ENCODE data around the gene SLC35E2B.

SLC35E2B gene

GRCh38 chr1:1621173-1622009 is 71.2 kb downstream of the SLC35E2B start:
- Mint-ChIP-seq H3K4me3 (no peak overlapping the region), H3K27ac (no peak overlapping the region), H3K9me3 (no peaks in the 10 kb centered on the region), H3K36me3 (ENCODE audit: low read depth) (peaks cover 10% of the 10 kb centered on the region), H3K27me3 (no peaks in the 10 kb centered on the region), H3K4me1 (ENCODE audit: low read depth) (peaks cover 14% of the 10 kb centered on the region)
- DNase-seq, result no peak

DNA sequence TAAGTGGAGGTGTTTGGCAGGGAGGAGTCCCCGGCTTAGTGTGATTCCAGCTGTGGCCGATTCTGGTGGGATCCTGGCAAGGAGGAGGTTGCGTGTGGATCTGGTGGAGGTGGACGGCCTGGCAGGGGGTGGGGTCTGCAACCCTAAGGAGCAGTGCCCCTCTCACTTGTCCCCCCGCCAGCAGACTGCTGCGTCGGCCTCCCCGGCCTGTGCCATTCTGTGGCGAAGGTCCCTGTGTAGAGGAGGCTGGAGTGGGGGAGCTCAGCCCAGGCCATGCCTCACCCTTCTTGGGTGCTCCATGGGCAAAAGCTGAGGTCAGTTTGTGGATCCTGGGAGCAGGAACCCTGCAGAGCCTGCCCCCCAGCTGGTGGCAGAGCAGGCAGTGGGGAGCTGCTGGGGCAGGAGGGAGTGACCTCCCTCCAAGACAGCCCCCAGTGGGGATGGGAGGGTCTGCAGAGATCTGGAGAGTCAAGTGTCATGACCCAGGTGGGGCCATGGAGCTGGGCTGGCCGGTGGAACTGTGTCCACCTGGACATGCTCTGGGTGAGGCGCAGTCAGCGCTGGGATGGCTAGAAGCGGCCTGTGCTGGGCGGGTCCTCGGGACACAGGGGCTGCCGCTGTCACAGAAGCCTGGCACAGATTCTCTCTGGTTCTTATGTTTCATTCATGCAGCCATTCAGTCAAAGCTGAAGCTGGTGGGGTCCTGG is 72.0 kb downstream of the SLC35E2B start:
- peaks cover 14% of the 10 kb centered on the region for H3K4me1 Mint-ChIP-seq (ENCODE audit: low read depth)
- no peak for DNase-seq
- H3K27me3 Mint-ChIP-seq, result no peaks in the 10 kb centered on the region
- H3K4me3 Mint-ChIP-seq, result no peak overlapping the region
- H3K27ac Mint-ChIP-seq, result no peak overlapping the region
- H3K9me3 Mint-ChIP-seq, result no peaks in the 10 kb centered on the region
- H3K36me3 Mint-ChIP-seq (ENCODE audit: low read depth), result peaks cover 10% of the 10 kb centered on the region

DNA sequence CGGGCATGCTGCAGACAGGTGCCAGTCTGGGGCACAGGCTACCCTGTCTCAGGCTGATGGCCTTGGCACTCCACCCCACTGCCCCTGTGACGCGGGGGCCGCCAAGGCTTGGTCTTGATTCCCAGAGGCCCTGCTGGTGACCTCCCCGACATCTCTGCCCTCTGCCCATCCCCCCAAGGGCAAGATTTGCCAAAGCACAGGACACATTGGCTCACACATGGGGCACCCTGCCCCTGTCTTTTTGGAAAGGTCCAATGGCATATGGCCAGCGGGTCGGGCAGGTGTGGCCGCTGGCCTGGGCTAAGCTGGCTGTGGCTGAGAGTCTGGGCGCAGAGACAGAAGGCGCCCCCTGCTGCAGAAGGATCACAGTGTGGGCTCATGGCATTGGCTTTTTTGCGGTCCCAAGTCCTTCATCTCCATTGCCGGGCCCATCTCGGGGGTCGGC is 72.7 kb downstream of the SLC35E2B start:
- Mint-ChIP-seq H3K4me3 (no peak overlapping the region), H3K36me3 (ENCODE audit: low read depth) (peaks cover 11% of the 10 kb centered on the region), H3K9me3 (no peaks in the 10 kb centered on the region), H3K27ac (no peak overlapping the region), H3K4me1 (ENCODE audit: low read depth) (peaks cover 16% of the 10 kb centered on the region), H3K27me3 (no peaks in the 10 kb centered on the region)
- no peak for DNase-seq

- Mint-ChIP-seq H3K36me3 (ENCODE audit: low read depth) (peaks cover 25% of the 10 kb centered on the region), H3K9me3 (no peaks in the 10 kb centered on the region), H3K27me3 (no peaks in the 10 kb centered on the region), H3K4me1 (ENCODE audit: low read depth) (peaks cover 30% of the 10 kb centered on the region), H3K4me3 (no peak overlapping the region), H3K27ac (no peak overlapping the region)
- DNase-seq, result no peak
These were observed 74.1 kb downstream of the SLC35E2B start for GRCh38 chr1:1618396-1619068.

DNA sequence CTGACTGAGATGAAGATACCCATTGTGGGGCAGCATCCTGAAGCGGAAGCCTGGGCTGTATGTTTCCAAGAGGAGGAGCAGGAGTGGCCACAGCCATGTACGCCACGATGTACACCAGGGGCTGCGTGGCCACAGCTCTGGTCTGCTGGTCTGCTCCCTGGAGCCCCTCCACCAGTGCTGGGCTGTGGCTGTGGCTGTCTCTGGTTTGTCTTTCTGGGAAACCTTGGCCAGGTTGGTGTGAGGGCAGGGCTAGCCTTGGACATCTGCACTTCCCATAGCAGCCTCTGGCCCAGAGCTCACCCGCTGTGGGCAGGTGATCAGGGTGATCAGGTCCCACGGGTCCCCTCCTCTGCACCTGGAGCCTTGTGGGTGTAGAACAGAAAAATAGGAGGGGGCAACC is 74.7 kb downstream of the SLC35E2B start:
- H3K4me1 Mint-ChIP-seq (ENCODE audit: low read depth), result peaks cover 31% of the 10 kb centered on the region
- no peaks in the 10 kb centered on the region for H3K9me3 Mint-ChIP-seq
- H3K27me3 Mint-ChIP-seq, result no peaks in the 10 kb centered on the region
- peak overlapping the region; percentile 83 for H3K4me3 Mint-ChIP-seq
- H3K36me3 Mint-ChIP-seq (ENCODE audit: low read depth), result peaks cover 26% of the 10 kb centered on the region
- DNase-seq, result no peak
- H3K27ac Mint-ChIP-seq, result no peak overlapping the region

DNA sequence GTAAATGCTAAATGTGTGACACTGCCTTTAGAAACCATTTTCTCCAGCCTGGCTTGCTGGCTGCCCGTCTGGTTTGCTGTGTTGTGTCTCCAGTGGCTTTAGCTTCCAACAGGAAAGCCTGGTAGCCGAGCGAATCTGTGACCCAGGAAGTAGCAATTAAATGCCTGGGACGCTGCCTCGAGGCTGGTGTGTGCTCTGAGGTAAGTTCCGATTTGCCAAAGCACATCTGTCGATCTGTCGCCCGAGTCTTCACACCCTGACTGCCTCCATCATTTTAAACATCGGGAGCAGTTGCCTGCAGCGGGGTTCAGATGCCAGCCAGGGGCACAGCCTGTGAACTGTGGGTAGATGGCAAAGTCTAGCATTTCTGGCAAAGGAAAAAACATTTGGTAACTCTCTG is 75.1 kb downstream of the SLC35E2B start:
- no peak overlapping the region for H3K27ac Mint-ChIP-seq
- H3K4me1 Mint-ChIP-seq (ENCODE audit: low read depth), result peaks cover 31% of the 10 kb centered on the region
- H3K9me3 Mint-ChIP-seq, result no peaks in the 10 kb centered on the region
- H3K36me3 Mint-ChIP-seq (ENCODE audit: low read depth), result peaks cover 26% of the 10 kb centered on the region
- H3K4me3 Mint-ChIP-seq, result peak overlapping the region; percentile 83
- no peak for DNase-seq
- H3K27me3 Mint-ChIP-seq, result no peaks in the 10 kb centered on the region

GRCh38 chr1:1616838-1617237 is 75.8 kb downstream of the SLC35E2B start:
- H3K27ac Mint-ChIP-seq, result peak overlapping the region; percentile 90
- peaks cover 26% of the 10 kb centered on the region for H3K36me3 Mint-ChIP-seq (ENCODE audit: low read depth)
- no peaks in the 10 kb centered on the region for H3K9me3 Mint-ChIP-seq
- DNase-seq, result no peak
- peak overlapping the region; percentile 83 for H3K4me3 Mint-ChIP-seq
- no peaks in the 10 kb centered on the region for H3K27me3 Mint-ChIP-seq
- peaks cover 36% of the 10 kb centered on the region for H3K4me1 Mint-ChIP-seq (ENCODE audit: low read depth)

DNA sequence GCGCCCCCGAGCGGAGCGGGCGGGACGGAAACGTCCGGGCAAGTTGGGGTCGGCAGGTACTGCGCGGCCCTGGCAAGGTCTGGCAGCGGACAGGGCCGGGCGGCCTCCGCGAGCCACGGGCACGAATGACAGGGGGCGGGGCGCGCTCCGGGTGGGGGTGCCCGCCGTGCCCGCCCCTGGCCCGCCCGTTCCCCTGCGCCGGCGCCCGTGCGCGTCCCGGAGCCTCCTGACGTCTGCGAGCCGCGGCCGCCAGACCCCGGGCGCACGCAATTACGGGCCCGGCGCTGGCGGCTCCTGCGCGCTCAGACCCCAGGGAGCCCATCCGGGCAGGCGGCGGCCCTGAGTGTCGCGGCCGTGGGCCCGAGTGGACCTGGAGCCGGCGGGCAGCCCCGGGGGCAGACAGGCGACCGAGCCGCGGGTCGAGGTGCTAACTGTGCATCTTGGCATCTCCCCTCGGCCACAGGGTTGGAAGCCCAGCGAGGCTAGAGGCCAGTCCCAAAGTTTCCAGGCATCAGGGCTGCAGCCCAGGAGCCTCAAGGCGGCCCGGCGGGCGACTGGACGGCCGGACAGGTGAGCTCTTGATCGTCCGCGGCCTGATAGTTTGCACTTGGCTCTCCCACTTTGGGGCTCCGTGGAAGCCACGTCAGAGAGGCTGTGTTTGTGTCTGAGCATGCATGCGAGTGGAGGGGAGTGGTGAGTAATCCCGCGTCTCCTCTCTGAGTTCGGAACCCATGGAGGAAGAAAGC is 76.4 kb downstream of the SLC35E2B start:
- no peaks in the 10 kb centered on the region for H3K27me3 Mint-ChIP-seq
- DNase-seq, result no peak
- no peaks in the 10 kb centered on the region for H3K9me3 Mint-ChIP-seq
- H3K27ac Mint-ChIP-seq, result peak overlapping the region; percentile 90
- peaks cover 26% of the 10 kb centered on the region for H3K36me3 Mint-ChIP-seq (ENCODE audit: low read depth)
- peaks cover 36% of the 10 kb centered on the region for H3K4me1 Mint-ChIP-seq (ENCODE audit: low read depth)
- peak overlapping the region; percentile 83 for H3K4me3 Mint-ChIP-seq

DNA sequence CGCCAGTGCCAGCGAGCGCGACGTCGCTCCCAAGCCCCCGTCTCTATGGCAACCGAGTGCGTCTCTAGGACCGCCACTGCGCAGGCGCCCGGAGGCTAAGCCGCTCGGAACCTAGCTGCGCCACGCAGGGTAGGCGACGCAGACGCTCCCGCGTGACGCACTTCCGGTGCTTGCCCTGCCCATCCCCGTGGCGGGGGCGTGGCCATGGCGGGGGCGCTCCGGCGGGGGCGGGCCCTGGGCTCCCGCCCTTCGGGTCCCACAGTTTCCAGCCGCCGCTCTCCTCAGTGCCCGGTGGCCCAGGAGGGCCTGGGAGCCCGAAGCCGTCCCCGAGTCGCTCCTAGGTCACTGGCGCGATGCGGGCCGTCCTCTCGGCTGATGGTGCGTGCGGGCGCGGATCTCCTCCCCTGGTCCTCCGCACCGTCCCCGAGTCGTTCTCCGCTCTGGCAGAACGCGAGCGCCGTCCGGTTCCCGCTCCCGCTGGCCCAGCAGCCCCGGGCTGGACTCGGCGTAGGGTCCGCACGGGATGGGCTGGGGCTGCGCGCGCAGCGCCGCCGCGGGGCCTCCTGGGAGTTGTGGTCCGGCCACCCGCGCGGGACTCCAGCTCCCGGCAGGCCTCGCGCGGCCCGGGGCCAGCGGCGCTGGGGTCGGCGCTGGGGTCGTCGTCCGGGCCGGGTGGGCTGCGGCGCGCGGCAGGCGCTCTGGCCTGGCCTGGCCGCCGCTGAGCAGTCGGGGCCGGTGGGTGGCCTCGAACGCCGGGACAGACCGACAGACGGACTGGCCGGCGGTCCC is 77.1 kb downstream of the SLC35E2B start, which contains the start of gene MIB2:
TSS of gene MIB2 (plus strand) at position 245 of the 789 bp plus-strand sequence. CDS start 7,953 bp downstream, outside the sequence.
- Mint-ChIP-seq H3K27ac (peak within 1 kb of the TSS; percentile 96), H3K9me3 (no peaks in the 10 kb centered on the region), H3K4me1 (ENCODE audit: low read depth) (peaks cover 36% of the 10 kb centered on the region), H3K36me3 (ENCODE audit: low read depth) (peaks cover 26% of the 10 kb centered on the region), H3K4me3 (peak within 1 kb of the TSS; percentile 90), H3K27me3 (no peaks in the 10 kb centered on the region)
- DNase-seq, result peak; percentile 98

DNA sequence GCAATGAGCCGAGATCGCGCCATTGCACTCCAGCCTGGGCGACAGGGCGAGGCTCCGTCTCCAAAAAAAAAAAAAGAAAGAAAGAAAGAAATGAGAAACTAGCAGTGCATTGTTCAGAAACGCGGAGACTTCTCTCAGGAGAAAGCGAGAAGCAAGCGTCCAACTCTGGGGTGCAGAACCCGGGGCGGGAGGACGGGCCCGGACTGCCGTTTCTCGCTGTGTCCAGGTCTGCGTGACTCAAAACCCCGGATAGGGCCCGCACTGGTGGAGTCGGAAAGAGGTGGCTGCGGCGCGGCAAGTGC is 77.7 kb downstream of the SLC35E2B start:
- peaks cover 36% of the 10 kb centered on the region for H3K4me1 Mint-ChIP-seq (ENCODE audit: low read depth)
- H3K27ac Mint-ChIP-seq, result peak overlapping the region; percentile 96
- peak overlapping the region; percentile 90 for H3K4me3 Mint-ChIP-seq
- H3K9me3 Mint-ChIP-seq, result no peaks in the 10 kb centered on the region
- no peaks in the 10 kb centered on the region for H3K27me3 Mint-ChIP-seq
- DNase-seq, result no peak
- H3K36me3 Mint-ChIP-seq (ENCODE audit: low read depth), result peaks cover 26% of the 10 kb centered on the region

GRCh38 chr1:1614204-1614953 is 78.2 kb downstream of the SLC35E2B start:
- Mint-ChIP-seq H3K9me3 (no peaks in the 10 kb centered on the region), H3K27me3 (no peaks in the 10 kb centered on the region), H3K4me1 (ENCODE audit: low read depth) (peaks cover 36% of the 10 kb centered on the region), H3K4me3 (peak overlapping the region; percentile 90), H3K36me3 (ENCODE audit: low read depth) (peaks cover 26% of the 10 kb centered on the region), H3K27ac (peak overlapping the region; percentile 96)
- DNase-seq, result peak; percentile 69

- H3K36me3 Mint-ChIP-seq (ENCODE audit: low read depth), result peaks cover 24% of the 10 kb centered on the region
- H3K9me3 Mint-ChIP-seq, result no peaks in the 10 kb centered on the region
- no peaks in the 10 kb centered on the region for H3K27me3 Mint-ChIP-seq
- DNase-seq, result no peak
- H3K4me1 Mint-ChIP-seq (ENCODE audit: low read depth), result peaks cover 36% of the 10 kb centered on the region
- H3K27ac Mint-ChIP-seq, result peak overlapping the region; percentile 96
- peak overlapping the region; percentile 90 for H3K4me3 Mint-ChIP-seq
These were observed 79.0 kb downstream of the SLC35E2B start for GRCh38 chr1:1613509-1614082.

DNA sequence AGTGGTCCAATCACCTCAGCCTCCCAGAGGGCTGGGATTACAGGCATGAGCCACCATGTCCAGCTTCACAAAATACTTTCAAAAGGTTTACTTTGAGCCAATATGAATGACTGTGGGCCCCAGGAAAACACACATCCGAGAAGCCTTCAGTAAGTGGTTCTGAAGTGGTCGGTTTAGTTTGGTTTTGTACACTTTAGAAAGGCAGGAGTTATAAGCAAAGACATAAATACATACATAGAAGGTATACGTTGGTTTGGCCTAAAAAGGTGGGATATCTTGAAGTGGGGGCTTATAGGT is 80.5 kb downstream of the SLC35E2B start:
- Mint-ChIP-seq H3K27ac (no peak overlapping the region), H3K27me3 (no peaks in the 10 kb centered on the region), H3K36me3 (ENCODE audit: low read depth) (peaks cover 16% of the 10 kb centered on the region), H3K4me3 (no peak overlapping the region), H3K4me1 (ENCODE audit: low read depth) (peaks cover 36% of the 10 kb centered on the region), H3K9me3 (no peaks in the 10 kb centered on the region)
- no peak for DNase-seq
